ENCODE data around the gene DIP2A. TPM values are rescaled to one million over a fixed set of nuclear protein-coding genes. Genes with fewer than 3 reads are reported as not detected.

The DIP2A gene
- total RNA-seq, 1 experiment from 2014 or later = 14.8 TPM

DNA sequence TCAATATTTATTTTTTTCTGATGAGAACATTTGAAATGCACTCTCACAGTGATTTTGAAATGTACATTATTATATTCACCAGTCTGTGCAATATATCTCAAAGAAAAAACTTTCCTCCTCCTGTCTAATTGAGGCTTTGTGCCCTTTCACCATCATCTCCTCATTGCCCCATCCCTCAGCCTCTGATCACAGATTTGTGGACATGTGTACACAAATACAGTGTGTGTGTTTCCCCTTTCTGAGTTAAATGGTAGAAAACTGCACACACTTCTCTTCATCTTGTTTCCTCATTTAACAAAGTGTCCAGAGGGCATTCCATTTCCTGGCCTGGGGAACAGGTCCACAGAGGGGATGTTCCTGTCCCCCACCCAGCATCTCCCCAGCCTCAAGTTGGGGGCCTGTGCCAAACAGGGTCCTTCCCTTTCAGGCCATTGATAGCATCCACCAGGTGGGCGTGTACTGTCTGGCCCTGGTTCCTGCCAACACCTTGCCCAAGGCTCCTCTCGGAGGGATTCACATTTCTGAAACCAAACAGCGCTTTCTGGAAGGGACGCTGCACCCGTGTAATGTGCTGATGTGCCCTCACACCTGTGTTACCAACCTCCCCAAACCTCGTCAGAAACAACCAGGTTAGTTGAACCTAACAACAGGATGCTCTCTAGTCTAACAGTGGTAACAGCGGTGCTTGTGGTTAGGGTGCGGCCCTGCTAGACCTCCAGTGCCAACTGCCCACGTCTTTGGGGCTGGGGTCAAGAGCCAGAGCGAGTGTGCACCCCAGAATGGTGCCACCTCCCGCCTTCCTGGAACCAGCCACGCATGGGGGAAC lies 91.6 kb downstream of the DIP2A start:
- no peak for DNase-seq (ENCODE audit: extremely low read depth, low read depth)

- no peak for DNase-seq (ENCODE audit: extremely low read depth, low read depth)
These were observed 93.0 kb downstream of the DIP2A start for GRCh38 chr21:46551636-46552241.

DNA sequence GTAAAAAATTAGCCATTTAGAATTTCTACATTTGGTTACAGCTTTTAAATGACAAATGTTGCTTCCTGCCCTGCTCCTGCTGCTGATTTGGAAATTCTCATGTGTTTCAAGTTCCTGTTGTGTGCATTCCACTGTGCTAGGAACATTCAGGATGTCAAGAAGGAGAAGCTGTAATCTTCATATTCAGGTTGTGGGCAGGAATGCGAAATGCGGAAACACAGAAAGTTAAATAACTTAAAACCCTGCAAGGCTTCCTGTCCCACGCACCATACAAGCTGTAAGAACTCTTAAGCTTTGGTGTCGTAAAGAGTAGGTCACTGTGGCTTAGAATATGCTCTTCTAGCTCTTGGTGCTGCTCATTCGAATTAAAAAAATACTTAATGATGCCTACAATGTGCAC lies 93.6 kb downstream of the DIP2A start:
- no peak for DNase-seq (ENCODE audit: extremely low read depth, low read depth)

- DNase-seq (ENCODE audit: extremely low read depth, low read depth) = no peak
These were observed 94.2 kb downstream of the DIP2A start for GRCh38 chr21:46552865-46553379.

DNA sequence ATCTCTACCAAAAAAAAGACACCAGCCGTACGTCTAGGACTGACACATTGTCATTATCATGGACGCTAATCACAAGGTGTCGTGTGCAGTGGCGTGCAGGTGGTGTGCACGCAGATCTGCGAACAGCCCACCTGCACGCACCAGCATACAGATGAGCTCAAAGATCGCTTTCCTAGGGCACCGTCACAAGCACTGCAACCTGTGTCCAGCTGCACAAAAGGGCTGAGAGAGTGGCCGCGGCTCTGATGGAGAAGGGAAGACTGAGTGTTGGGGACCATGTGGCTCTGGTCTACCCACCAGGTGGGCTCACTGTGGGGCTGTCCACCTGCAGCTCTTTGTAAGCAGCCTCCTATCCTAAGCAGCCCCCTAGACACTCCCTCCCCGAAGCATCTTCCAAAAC lies 95.3 kb downstream of the DIP2A start:
- no peak for DNase-seq (ENCODE audit: extremely low read depth, low read depth)

DNA sequence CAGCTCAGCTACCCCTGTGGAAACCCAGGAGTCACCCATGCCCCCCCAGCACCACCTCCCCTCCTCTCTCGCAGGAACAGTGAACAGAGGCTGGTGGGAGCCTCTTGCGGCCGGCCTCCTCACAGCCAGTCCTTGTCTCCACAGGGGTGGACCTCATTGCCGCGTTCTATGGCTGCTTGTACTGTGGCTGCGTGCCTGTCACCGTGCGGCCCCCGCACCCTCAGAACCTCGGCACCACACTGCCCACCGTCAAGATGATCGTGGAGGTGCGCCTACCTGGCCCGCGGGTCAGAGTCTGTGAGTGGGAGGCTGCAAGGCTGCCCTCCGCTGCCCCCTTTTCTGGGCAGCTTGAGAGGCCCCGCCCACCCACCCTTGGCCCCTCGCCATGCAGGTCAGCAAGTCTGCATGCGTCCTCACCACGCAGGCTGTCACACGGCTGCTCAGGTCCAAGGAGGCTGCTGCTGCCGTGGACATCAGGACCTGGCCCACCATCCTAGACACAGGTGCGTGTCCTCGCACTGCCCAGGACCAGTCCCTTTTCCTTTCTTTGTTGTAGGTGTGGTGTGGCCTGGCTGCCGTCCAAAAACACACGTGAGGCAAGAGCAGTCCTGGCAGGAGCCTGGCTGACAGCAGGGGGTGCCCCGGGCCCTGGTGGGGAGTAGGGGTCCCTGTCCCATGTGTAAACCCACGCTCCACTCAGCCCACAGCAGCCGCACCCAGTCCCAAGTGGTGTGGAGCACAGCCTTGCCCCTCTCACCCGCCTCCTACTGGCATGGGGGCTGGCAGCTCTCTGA lies 95.9 kb downstream of the DIP2A start:
- DNase-seq (ENCODE audit: extremely low read depth, low read depth) = no peak

- DNase-seq (ENCODE audit: extremely low read depth, low read depth) = no peak
These were observed 96.5 kb downstream of the DIP2A start for GRCh38 chr21:46555225-46555617.

GRCh38 chr21:46555678-46556077 lies 97.0 kb downstream of the DIP2A start:
- no peak for DNase-seq (ENCODE audit: extremely low read depth, low read depth)

DNA sequence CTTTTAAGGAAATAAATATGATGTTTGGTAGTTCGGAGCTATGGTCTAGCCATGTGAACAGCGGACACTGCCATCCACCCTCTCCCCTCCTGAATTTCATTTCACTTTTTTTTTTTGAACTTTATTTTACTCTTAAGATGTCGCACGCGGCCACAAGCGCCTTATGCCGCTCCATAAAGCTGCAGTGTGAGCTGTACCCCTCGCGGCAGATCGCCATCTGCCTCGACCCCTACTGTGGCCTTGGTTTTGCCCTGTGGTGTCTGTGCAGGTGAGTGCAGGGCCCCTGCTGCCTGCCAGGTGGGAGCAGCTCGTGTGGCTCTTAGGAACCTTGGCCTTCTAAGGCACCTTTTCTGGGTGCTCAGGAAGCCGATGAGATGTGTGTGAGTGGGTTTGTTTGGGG lies 98.1 kb downstream of the DIP2A start:
- no peak for DNase-seq (ENCODE audit: extremely low read depth, low read depth)

- DNase-seq (ENCODE audit: extremely low read depth, low read depth) = no peak
These were observed 98.8 kb downstream of the DIP2A start for GRCh38 chr21:46557469-46557868.

DNA sequence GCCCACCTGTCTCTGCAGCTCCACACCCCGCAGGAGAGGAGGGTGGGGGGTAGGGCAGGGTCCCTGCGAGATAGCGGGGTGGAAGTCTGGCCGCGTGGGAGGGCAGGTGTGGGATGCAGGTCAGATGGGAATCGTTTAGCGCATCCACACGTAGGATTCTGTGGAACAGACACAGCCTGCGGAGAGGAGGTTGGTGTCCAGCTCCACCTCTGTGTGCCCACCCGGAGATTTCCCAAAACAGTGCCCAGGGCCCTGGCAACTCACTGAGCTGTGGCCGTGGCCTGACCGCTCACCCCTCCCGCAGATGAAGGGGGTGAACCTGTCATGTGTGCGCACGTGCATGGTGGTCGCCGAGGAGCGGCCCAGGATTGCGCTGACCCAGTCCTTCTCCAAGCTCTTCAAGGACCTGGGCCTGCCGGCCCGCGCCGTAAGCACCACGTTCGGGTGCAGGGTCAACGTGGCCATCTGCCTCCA lies 99.3 kb downstream of the DIP2A start:
- DNase-seq (ENCODE audit: extremely low read depth, low read depth) = no peak

DNA sequence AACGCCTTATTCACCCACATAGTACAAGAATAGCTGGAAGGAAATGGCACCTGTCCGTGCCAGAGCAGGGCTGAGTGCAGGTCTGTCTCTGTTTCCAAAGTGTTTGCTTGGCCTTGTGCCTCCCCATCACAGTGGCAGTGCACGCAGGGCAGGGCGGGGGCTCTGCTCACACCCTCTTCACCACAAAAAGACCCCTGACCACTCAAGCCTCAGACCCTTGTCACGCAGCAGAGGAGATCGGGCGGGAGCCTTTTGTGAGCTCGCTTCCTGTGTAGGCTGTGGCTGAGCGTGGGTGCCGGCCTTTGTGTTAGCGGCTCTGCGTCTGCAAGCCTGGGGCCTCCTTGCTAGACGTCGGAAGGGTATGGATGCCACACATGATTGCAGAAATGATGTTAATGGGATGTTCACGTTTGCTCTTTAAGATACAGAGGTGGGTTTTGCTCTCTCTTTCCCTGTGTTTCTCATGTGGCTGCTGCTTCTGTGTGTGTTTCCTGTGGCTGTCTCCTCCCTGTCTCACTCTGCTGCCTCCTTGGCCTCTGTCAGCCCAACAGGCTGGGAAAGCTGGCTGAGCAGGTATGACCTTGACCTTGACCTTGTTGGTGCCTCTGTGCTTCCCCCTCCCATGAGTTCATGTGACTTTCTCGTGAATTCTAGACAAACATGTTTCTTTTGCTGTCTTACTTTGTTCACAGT lies 100.7 kb downstream of the DIP2A start:
- DNase-seq (ENCODE audit: extremely low read depth, low read depth) = no peak

DNA sequence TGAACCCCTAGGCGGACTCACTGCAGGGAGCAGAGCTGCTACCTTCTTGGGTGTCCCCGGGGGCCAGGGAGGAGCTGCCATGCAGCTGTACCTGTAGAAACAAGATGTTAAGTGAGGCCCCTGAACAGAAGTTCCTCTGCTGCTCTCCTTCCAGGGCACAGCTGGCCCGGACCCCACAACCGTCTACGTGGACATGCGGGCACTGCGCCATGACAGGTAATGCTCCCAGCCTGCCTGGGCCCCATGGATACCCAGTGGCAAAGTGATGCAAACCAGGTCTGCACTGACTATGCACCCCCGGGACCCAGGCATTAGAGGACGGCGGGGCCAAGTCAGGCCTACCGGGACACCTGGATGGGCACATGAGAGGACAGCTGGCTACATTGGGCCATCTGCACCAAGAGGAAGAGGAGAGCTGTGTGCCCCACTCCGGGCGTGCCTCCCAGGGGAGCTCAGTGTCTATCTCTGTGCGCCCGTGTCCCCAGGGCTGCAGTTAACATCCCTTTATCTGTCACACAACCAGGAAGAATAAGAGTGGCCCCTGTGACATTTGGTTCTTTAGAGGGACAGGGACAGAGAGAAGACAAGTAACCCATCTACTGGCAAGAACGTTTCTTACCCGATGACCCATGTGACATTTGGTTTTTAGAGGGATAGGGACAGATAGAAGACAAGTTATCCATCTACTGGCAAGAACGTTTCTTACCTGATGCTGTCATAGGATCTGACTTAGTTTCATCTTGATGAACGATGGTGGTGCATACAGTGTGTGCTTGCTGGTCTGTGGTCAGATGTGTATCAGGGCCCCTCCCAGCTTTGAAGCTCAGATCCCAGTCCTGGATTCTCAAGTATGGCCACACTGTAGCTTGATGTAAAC lies 102.1 kb downstream of the DIP2A start:
- no peak for DNase-seq (ENCODE audit: extremely low read depth, low read depth)

DNA sequence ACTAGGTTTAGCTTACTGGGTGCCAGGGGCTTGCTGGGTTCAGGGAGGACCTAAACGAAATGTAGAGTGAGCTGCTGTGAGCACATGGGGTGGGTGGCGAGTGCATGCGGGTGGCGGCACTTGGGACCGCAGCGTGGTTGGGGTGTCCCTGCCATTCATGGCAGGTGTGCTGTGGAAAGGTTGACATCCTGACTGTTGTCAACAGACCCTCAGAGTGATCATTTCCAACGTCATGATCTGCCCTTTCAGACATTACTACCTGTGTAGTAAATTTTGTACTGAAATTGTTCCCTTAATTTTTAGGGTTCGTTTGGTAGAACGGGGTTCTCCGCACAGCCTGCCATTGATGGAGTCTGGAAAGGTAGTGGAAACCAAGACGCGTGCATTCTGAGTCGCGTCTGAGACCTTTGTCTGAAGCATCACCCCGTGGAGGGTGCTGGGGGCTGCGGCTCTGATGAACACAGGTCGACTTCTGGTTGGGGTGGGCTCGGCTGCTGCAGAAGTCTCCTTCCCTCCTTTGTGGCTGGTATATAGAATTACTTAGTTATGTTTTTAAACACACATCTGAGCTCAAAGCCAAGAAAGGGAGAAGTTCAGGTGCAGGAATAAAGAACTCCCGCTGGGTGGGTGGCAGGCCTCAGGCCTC lies 102.9 kb downstream of the DIP2A start:
- no peak for DNase-seq (ENCODE audit: extremely low read depth, low read depth)

GRCh38 chr21:46562472-46562871 lies 103.8 kb downstream of the DIP2A start:
- DNase-seq (ENCODE audit: extremely low read depth, low read depth) = no peak

- no peak for DNase-seq (ENCODE audit: extremely low read depth, low read depth)
These were observed 104.4 kb downstream of the DIP2A start for GRCh38 chr21:46562964-46563607.

DNA sequence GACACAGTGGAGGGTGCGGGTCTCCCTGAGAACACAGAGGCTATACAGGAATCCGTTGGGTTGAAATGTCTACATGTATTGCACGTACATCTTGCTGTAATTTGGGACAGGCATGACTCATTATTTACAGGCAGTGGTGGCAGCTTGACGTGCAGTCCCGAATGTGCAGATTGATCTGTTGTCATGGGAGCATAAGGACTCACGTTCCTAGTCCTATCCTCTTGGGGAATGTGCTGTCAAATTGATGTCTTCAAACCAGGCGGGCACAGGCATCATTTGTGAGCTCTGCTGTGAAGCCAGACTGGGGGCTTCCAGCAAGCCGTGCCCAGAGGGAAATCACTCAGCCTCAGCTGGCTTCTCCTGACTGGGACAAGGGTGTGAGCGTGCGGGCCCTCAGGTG lies 105.7 kb downstream of the DIP2A start:
- no peak for DNase-seq (ENCODE audit: extremely low read depth, low read depth)

- DNase-seq (ENCODE audit: extremely low read depth, low read depth) = no peak
These were observed 108.7 kb downstream of the DIP2A start for GRCh38 chr21:46567348-46567747.

- no peak for DNase-seq (ENCODE audit: extremely low read depth, low read depth)
These were observed 109.9 kb downstream of the DIP2A start for GRCh38 chr21:46568562-46568961.

Measured in NCI-H460 (cell line).